B cell (primary cell): ENCODE data around the gene KCNJ14. TPM values are rescaled to one million over a fixed set of nuclear protein-coding genes. Genes with fewer than 3 reads are reported as not detected.
A peak's percentile ranks its signal among the peaks of the same experiment; 100 is the strongest.

Experiments used
- ATAC-seq: fragments of 200-7000 bp; cut with Tn5 transposase; one replicate; pipeline ENCODE4 v1.10.0; 2021; ENCODE audit warnings: low read depth, mild to moderate bottlenecking, moderate number of reproducible peaks, moderate library complexity
- CTCF ChIA-PET: fragments of 350-600 bp; sonication (Branson Sonifier 250); formaldehyde crosslinking; loops from one replicate; lab custom pipeline; 2021; ENCODE audit warnings: antibody characterized with exemption, inconsistent platforms; lab: Charles Lee
- POLR2A ChIA-PET: fragments of 350-600 bp; sonication (Branson Sonifier 250); formaldehyde crosslinking; loops from one replicate; lab custom pipeline; 2021; ENCODE audit warnings: antibody characterized with exemption; lab: Charles Lee
- DNase-seq: peaks from one replicate; pipeline ENCODE4 v3.0.0; 2013
- H2AFZ ChIP-seq: 2 replicates; pipeline ENCODE4 v1.6.1; 2012; ENCODE audit warnings: mild to moderate bottlenecking, low read depth, low read length; ENCODE audit not compliant: insufficient read depth, poor library complexity, severe bottlenecking
- H3K27ac ChIP-seq, 2 donors: 1 replicate in 1 of 2; 2 replicates in 1 of 2; pipeline ENCODE4 v1.5.1; 2012 to 2013; ENCODE audit warnings: low read length in 2 of 2, mild to moderate bottlenecking in 2 of 2, moderate library complexity in 1 of 2
- H3K27me3 ChIP-seq, 4 experiments: fragments of 200-600 bp in 1 of 4; sonication (generic) in 1 of 4; replicated peaks in 1 of 4; 1 replicate in 2 of 4; 2 replicates in 2 of 4; pipeline versions ENCODE4 v1.6.1 to v1.7.0; 2013 to 2016; ENCODE audit warnings: low read length in 3 of 4, mild to moderate bottlenecking in 2 of 4, mixed read lengths in 1 of 4, moderate library complexity in 1 of 4; ENCODE audit not compliant: insufficient read depth in 4 of 4, control insufficient read depth in 3 of 4; ENCODE audit errors: control extremely low read depth in 1 of 4
- H3K36me3 ChIP-seq, 2 experiments: replicated peaks in 1 of 2; 1 replicate in 1 of 2; 2 replicates in 1 of 2; pipeline versions ENCODE4 v1.6.1 to v1.7.1; 2013; ENCODE audit warnings: low read length in 1 of 2; ENCODE audit not compliant: insufficient read depth in 2 of 2, control insufficient read depth in 1 of 2; ENCODE audit errors: control extremely low read depth in 1 of 2, extremely low read depth in 1 of 2
- H3K4me1 ChIP-seq, 2 donors: fragments of 200-600 bp in 1 of 2; sonication (generic) in 1 of 2; 1 replicate in 1 of 2; 2 replicates in 1 of 2; pipeline versions ENCODE4 v1.5.1 to v1.6.1; 2013 to 2017; ENCODE audit warnings: low read length in 2 of 2; ENCODE audit not compliant: control insufficient read depth in 2 of 2, insufficient read depth in 2 of 2
- H3K4me2 ChIP-seq: replicated peaks from 2 replicates; pipeline ENCODE3; 2012; ENCODE audit warnings: mild to moderate bottlenecking, low read depth, low read length; ENCODE audit not compliant: poor library complexity, severe bottlenecking
- H3K4me3 ChIP-seq, 5 experiments: fragments of 200-600 bp in 1 of 5; sonication (generic) in 1 of 5; 1 replicate in 3 of 5; 2 replicates in 2 of 5; pipeline versions ENCODE4 v1.5.1 to v1.7.0; 2011 to 2016; ENCODE audit warnings: low read length in 4 of 5, mild to moderate bottlenecking in 4 of 5, low read depth in 2 of 5, control low read depth in 1 of 5, moderate library complexity in 1 of 5; ENCODE audit not compliant: insufficient read depth in 1 of 5; ENCODE audit errors: control extremely low read depth in 1 of 5, extremely low read depth in 1 of 5
- H3K79me2 ChIP-seq: fragments of 200-600 bp; sonication (generic); one replicate; pipeline ENCODE4 v1.6.0; 2016; ENCODE audit warnings: low read length; ENCODE audit not compliant: control insufficient read depth, insufficient read depth
- H3K9ac ChIP-seq: fragments of 200-600 bp; sonication (generic); 2 replicates; pipeline ENCODE4 v1.6.1; 2017; ENCODE audit warnings: mild to moderate bottlenecking, low read length, moderate library complexity
- H3K9me3 ChIP-seq, 3 donors: one replicate each; pipeline versions ENCODE4 v1.6.1 to v1.7.1; 2013; ENCODE audit warnings: low read length in 2 of 3; ENCODE audit not compliant: control insufficient read depth in 2 of 3, insufficient read depth in 1 of 3; ENCODE audit errors: control extremely low read depth in 1 of 3
- H4K20me1 ChIP-seq: 2 replicates; pipeline ENCODE4 v1.6.0; 2012; ENCODE audit warnings: mild to moderate bottlenecking, low read length; ENCODE audit not compliant: insufficient read depth, control insufficient read depth, poor library complexity, severe bottlenecking
- H3K27ac Mint-ChIP-seq: one replicate; pipeline ENCODE4 v1.8.0; 2021; ENCODE audit warnings: mixed read lengths
- H3K27me3 Mint-ChIP-seq: one replicate; pipeline ENCODE4 v1.8.0; 2021; ENCODE audit warnings: mixed read lengths
- H3K4me1 Mint-ChIP-seq: one replicate; pipeline ENCODE4 v1.8.0; 2021; ENCODE audit warnings: mixed read lengths
- H3K4me3 Mint-ChIP-seq: one replicate; pipeline ENCODE4 v1.8.0; 2021; ENCODE audit warnings: mixed read lengths
- H3K9me3 Mint-ChIP-seq: one replicate; pipeline ENCODE4 v1.8.0; 2022; ENCODE audit warnings: mixed read lengths; ENCODE audit not compliant: insufficient read depth
- CTCF ChIP-seq: fragments of 200-600 bp; IDR thresholded peaks from one replicate; pipeline ENCODE4 v1.8.0; 2022; ENCODE audit warnings: antibody characterized with exemption, mild to moderate bottlenecking
- EZH2 ChIP-seq: IDR thresholded peaks from 2 replicates; pipeline ENCODE4 v1.6.1; 2012; ENCODE audit warnings: borderline replicate concordance, low read depth, mild to moderate bottlenecking, moderate library complexity, low read length; ENCODE audit not compliant: insufficient read depth, poor library complexity, severe bottlenecking
- WGBS: methylation state at CpG from one replicate; pipeline ENCODE4 v1.1.5; 2013; ENCODE audit warnings: missing lambda C conversion rate; ENCODE audit not compliant: insufficient coverage; 5-methylcytosine and 5-hydroxymethylcytosine counted together
- intact Hi-C: fragments of 100-400 bp; cut with micrococcal nuclease; formaldehyde crosslinking; loops from one replicate; pipeline ENCODE4 v1.10.0; 2022
- polyA plus RNA-seq: library from polyadenylated mRNA; depleted of rRNA; stranded (reverse); fragments of >200 nt; gene quantifications from 2 replicates; pipeline ENCODE4 v1.2.3, GENCODE V29; 2012
- total RNA-seq, 2 donors: library from RNA; stranded (reverse); fragments of 120-200 nt in 1 of 2; gene quantifications; 1 replicate in 1 of 2; 2 replicates in 1 of 2; pipeline versions ENCODE4 v1.2.3 to v1.2.4, GENCODE V29; 2013 to 2022

KCNJ14 gene
- total and polyA plus RNA-seq, 2 donors (not counting 1 experiment from before 2014, with no cell fraction given) = 1.5 to 2.3 TPM

DNA sequence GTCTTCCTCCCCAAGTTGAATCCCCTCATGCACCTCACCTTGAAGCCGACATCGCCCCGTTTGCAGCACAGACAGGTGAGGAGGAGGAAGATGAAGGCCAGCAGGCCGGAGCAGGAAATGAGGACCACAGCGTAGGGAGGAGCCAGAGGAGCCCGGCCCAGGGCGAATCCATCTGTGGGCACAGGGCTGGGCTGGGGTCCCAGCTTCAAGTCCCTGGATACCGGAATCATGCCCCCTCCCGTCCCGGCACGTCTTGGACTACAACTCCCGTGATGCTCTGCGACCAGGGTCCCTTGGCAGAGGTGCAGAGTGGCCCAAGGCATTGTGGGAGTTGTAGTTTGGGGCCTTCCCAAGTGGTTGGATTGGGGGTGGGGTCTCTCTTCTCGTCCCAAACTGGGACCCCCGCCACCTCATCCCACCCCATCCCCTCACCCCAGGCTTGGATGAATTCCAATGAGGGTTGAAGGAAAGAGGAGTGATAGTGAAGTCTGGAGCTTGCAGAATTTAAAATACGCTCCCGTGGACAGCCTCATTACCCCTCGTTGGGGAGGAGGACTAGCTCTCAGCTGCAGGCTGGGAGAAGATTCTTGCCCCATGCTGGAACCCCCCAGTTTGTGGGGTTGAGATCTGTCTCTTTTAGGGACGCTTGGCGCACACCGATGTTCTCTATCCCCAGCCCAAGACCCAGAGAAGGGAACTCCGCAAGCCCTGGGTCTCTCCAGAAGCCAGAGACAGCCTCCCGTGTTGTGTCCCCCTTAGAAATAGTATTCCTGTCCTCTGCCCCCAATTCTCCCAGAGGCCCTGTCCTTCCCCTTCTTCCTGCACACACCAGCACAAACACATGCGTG is 55.3 kb downstream of the KCNJ14 start:
- no peaks in the 10 kb centered on the region for H3K79me2 ChIP-seq
- peak overlapping the region in 3 of 5 experiments; percentile 28 to 36 (median 34) for H3K4me3 ChIP-seq
- ATAC-seq (peak; percentile 66), DNase-seq (peak; percentile 78)
- 20% methylated on average over 16 of the region's 24 CpGs for WGBS
- H3K4me2 ChIP-seq = peak overlapping the region; percentile 77
- no peaks in the 10 kb centered on the region for H4K20me1 ChIP-seq
- Mint-ChIP-seq H3K9me3 (no peaks in the 10 kb centered on the region), H3K27ac (peak overlapping the region; percentile 68), H3K27me3 (peaks cover 15% of the 10 kb centered on the region), H3K4me3 (peak overlapping the region; percentile 77), H3K4me1 (peaks cover 15% of the 10 kb centered on the region)
- TF ChIP-seq EZH2 (no peak), CTCF (no peak)
- H3K4me1 ChIP-seq = peaks cover 28 to 30% of the 10 kb centered on the region in 2 donors
- ChIA-PET CTCF (interaction anchor here (0.8 to 3.2 kb wide), 3 partner anchors 21 to 78 kb away, joined by 4 to 17 read pairs (median 4); no protein-coding TSS in a partner anchor), POLR2A (interaction anchor here (0.6 to 0.8 kb wide), 5 partner anchors 9 to 250 kb away, joined by 3 to 9 read pairs (median 6); no protein-coding TSS in a partner anchor)
- peak overlapping the region; percentile 10 for H3K9ac ChIP-seq
- intact Hi-C loops = loop anchor here (5.0 kb wide), 2 partner anchors 148 to 188 kb away; partner anchors contain the start of genes SYNGR4 and TMEM143
- peaks cover 0 to 37% (median 14%) of the 10 kb centered on the region in 4 experiments for H3K27me3 ChIP-seq
- H3K36me3 ChIP-seq = no peaks in the 10 kb centered on the region
- no peak overlapping the region for H3K27ac ChIP-seq
- peaks cover 0 to 7% (median 0%) of the 10 kb centered on the region in 3 donors for H3K9me3 ChIP-seq
- H2AFZ ChIP-seq = peak overlapping the region; percentile 39
